ENCODE results near the gene SYNDIG1.

DNA sequence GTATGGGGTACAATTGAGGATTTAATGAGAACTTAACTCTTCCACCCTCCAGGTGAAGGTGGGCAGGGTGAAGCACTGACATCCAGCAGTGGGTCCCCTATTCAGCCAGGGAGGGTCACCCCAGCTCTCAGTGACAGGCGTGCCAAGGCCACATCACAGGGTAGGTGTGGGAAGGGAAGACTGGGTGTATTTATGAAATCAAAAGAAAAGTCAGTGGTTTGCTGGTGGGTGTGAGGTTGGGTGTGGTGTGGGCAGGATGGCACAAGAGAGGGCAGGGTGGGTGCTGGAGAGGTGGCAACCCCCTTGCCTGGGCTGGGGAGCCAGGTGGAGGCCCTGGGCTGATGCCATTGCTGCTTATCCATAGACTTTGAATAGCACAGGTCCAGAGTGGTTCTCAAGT lies 16.6 kb downstream of the SYNDIG1 start:
- TF ChIP-seq POLR2AphosphoS5 (IDR thresholded peaks at IDR 0.05; ENCODE audit: borderline replicate concordance, low read depth, low read length) (no peak), EZH2 (IDR thresholded peaks at IDR 0.05) (no peak)
